IMR-90 (cell line): Measurements from ENCODE around the gene PITPNC1. TPM values are rescaled to one million over a fixed set of nuclear protein-coding genes. Genes with fewer than 3 reads are reported as not detected.

Experiments
- ATAC-seq: fragments of 200-7000 bp; cut with Tn5 transposase; 2 replicates; pipeline ENCODE4 v1.9.1; 2020; ENCODE audit warnings: low read depth, mild to moderate bottlenecking, moderate library complexity
- BruUV-seq: library from RNA; stranded (reverse); fragments of 400-500 nt; replicated peaks from 2 replicates; lab custom pipeline; 2021; lab: Mats Ljungman, UMichigan
- CTCF ChIA-PET: fragments of 300-600 bp; formaldehyde crosslinking; extraction: SDS; loops from one replicate; lab custom pipeline; 2021; ENCODE audit warnings: antibody characterized with exemption; lab: Yijun Ruan, JAX
- POLR2A ChIA-PET: fragments of 300-600 bp; sonication (Branson Sonifier 250); formaldehyde crosslinking; loops from one replicate; lab custom pipeline; 2022; ENCODE audit warnings: antibody characterized with exemption; ENCODE audit not compliant: unreplicated experiment; lab: Charles Lee
- DNase-seq: peaks from one replicate; pipeline ENCODE4 v3.0.0; 2013
- H2AFZ ChIP-seq: replicated peaks from 2 replicates; pipeline ENCODE3; 2013; ENCODE audit warnings: low read length, mild to moderate bottlenecking; ENCODE audit not compliant: poor library complexity
- H2AK5ac ChIP-seq: 2 replicates; pipeline ENCODE4 v1.6.1; 2013; ENCODE audit warnings: low read depth, low read length, inconsistent platforms
- H2AK9ac ChIP-seq: replicated peaks from 2 replicates; pipeline ENCODE3; 2013; ENCODE audit warnings: mild to moderate bottlenecking, low read depth, low read length, moderate library complexity; ENCODE audit not compliant: poor library complexity
- H2BK120ac ChIP-seq: 2 replicates; pipeline ENCODE4 v1.6.1; 2013; ENCODE audit warnings: low read depth, low read length, inconsistent platforms
- H2BK15ac ChIP-seq: 3 replicates; pipeline ENCODE4 v1.6.1; 2013; ENCODE audit warnings: low read depth, low read length, inconsistent platforms
- H2BK20ac ChIP-seq: 2 replicates; pipeline ENCODE4 v1.6.1; 2013; ENCODE audit warnings: low read depth, mild to moderate bottlenecking, inconsistent platforms, low read length, moderate library complexity
- H2BK5ac ChIP-seq: 2 replicates; pipeline ENCODE4 v1.6.1; 2013; ENCODE audit warnings: mild to moderate bottlenecking, low read depth, low read length, inconsistent platforms; ENCODE audit not compliant: poor library complexity, severe bottlenecking
- H3K14ac ChIP-seq: replicated peaks from 2 replicates; pipeline ENCODE4 v1.6.1; 2013; ENCODE audit warnings: low read depth, low read length, inconsistent platforms
- H3K18ac ChIP-seq: 2 replicates; pipeline ENCODE4 v1.6.1; 2013; ENCODE audit warnings: low read depth, low read length, control low read depth
- H3K23ac ChIP-seq: 2 replicates; pipeline ENCODE4 v1.6.1; 2013; ENCODE audit warnings: low read depth, low read length, inconsistent platforms
- H3K27ac ChIP-seq: 2 replicates; pipeline ENCODE4 v1.5.1; 2013; ENCODE audit warnings: mild to moderate bottlenecking, control low read depth, low read length; ENCODE audit not compliant: insufficient read depth
- H3K27me3 ChIP-seq: 2 replicates; pipeline ENCODE4 v1.6.1; 2013; ENCODE audit warnings: low read length; ENCODE audit not compliant: control insufficient read depth, insufficient read depth
- H3K36me3 ChIP-seq: 2 replicates; pipeline ENCODE4 v1.6.1; 2013; ENCODE audit warnings: low read length, mixed read lengths; ENCODE audit not compliant: control insufficient read depth, insufficient read depth
- H3K4ac ChIP-seq: 2 replicates; pipeline ENCODE4 v1.6.1; 2013; ENCODE audit warnings: low read depth, low read length, inconsistent platforms
- H3K4me1 ChIP-seq: 2 replicates; pipeline ENCODE4 v1.6.1; 2013; ENCODE audit warnings: low read length, mixed read lengths; ENCODE audit not compliant: control insufficient read depth, insufficient read depth
- H3K4me2 ChIP-seq: 2 replicates; pipeline ENCODE4 v1.6.1; 2013; ENCODE audit warnings: low read depth, mild to moderate bottlenecking, control low read depth, low read length, moderate library complexity
- H3K4me3 ChIP-seq: 2 replicates; pipeline ENCODE4 v1.5.1; 2013; ENCODE audit warnings: low read depth, mild to moderate bottlenecking, control low read depth, low read length, moderate library complexity; ENCODE audit not compliant: insufficient read depth
- H3K56ac ChIP-seq: 2 replicates; pipeline ENCODE4 v1.6.1; 2013; ENCODE audit warnings: low read length, inconsistent platforms; ENCODE audit not compliant: insufficient read depth; ENCODE audit errors: extremely low read depth
- H3K79me1 ChIP-seq, 2 experiments: 2 replicates each; pipeline ENCODE4 v1.6.1; 2013; ENCODE audit warnings: low read length in 2 of 2, inconsistent platforms in 1 of 2, low read depth in 1 of 2
- H3K9ac ChIP-seq: 2 replicates; pipeline ENCODE4 v1.6.1; 2013; ENCODE audit warnings: low read depth, low read length, control low read depth
- H3K9me1 ChIP-seq: 2 replicates; pipeline ENCODE4 v1.6.1; 2013; ENCODE audit warnings: low read length, inconsistent platforms; ENCODE audit not compliant: insufficient read depth
- H3K9me3 ChIP-seq: 2 replicates; pipeline ENCODE4 v1.6.1; 2013; ENCODE audit warnings: low read length; ENCODE audit not compliant: control insufficient read depth, insufficient read depth
- H4K20me1 ChIP-seq: 2 replicates; pipeline ENCODE4 v1.6.1; 2013; ENCODE audit warnings: low read length, inconsistent platforms; ENCODE audit not compliant: insufficient read depth
- H4K5ac ChIP-seq: 2 replicates; pipeline ENCODE4 v1.6.1; 2013; ENCODE audit warnings: mild to moderate bottlenecking, low read depth, low read length, control low read depth
- H4K8ac ChIP-seq, 2 experiments: 2 replicates each; pipeline ENCODE4 v1.6.1; 2013; ENCODE audit warnings: low read depth in 2 of 2, low read length in 2 of 2, control low read depth in 1 of 2, inconsistent platforms in 1 of 2
- H4K91ac ChIP-seq: 2 replicates; pipeline ENCODE4 v1.6.1; 2013; ENCODE audit warnings: low read depth, low read length, inconsistent platforms; ENCODE audit not compliant: insufficient read depth
- ELK1 ChIP-seq: fragments of 150-350 bp; IDR thresholded peaks from 2 replicates; pipeline ENCODE4 v1.6.1; 2016; ENCODE audit warnings: low read depth, mild to moderate bottlenecking, low read length, moderate library complexity, borderline replicate concordance
- FOS ChIP-seq: fragments of 150-350 bp; IDR thresholded peaks from 2 replicates; pipeline ENCODE4 v1.6.1; 2016; ENCODE audit warnings: low read depth, low read length
- MAFK ChIP-seq: IDR thresholded peaks from 2 replicates; pipeline ENCODE4 v1.6.1; 2012; ENCODE audit warnings: low read depth, low read length, improper control_type of control experiment
- NFE2L2 ChIP-seq: fragments of 150-350 bp; IDR thresholded peaks from 2 replicates; pipeline ENCODE4 v1.6.1; 2016; ENCODE audit warnings: low read depth, mild to moderate bottlenecking, low read length
- RCOR1 ChIP-seq: IDR thresholded peaks from 2 replicates; pipeline ENCODE4 v1.6.1; 2012; ENCODE audit warnings: mild to moderate bottlenecking, low read length, improper control_type of control experiment; ENCODE audit not compliant: insufficient replicate concordance
- SMC3 ChIP-seq: fragments of 150-350 bp; IDR thresholded peaks from 2 replicates; pipeline ENCODE4 v1.6.1; 2016; ENCODE audit warnings: low read depth, mild to moderate bottlenecking, antibody characterized with exemption, low read length, moderate library complexity
- WGBS, 2 experiments: methylation state at CpG; one replicate each; pipeline versions ENCODE4 v1.1.5 to v1.1.7; 2013; ENCODE audit warnings: missing lambda C conversion rate in 2 of 2; ENCODE audit not compliant: insufficient read length in 1 of 2; ENCODE audit errors: extremely low coverage in 2 of 2; 5-methylcytosine and 5-hydroxymethylcytosine counted together
- dilution Hi-C: fragments of 300-500 bp; cut with HindIII; formaldehyde crosslinking; loops from one replicate; pipeline ENCODE4 v1.14.3; 2018; ENCODE audit warnings: low sequenced_read_pairs; ENCODE audit not compliant: unreplicated experiment
- in situ Hi-C: fragments of 300-500 bp; cut with MboI; formaldehyde crosslinking; loops from 3 replicates; pipeline ENCODE4 v1.14.3; 2019; ENCODE audit warnings: low sequenced_read_pairs, inconsistent platforms, mixed read lengths
- intact Hi-C: fragments of 100-400 bp; cut with micrococcal nuclease; formaldehyde crosslinking; loops from 2 replicates; pipeline ENCODE4 v1.10.0; 2022
- polyA plus RNA-seq, 3 experiments: library from polyadenylated mRNA; depleted of rRNA; stranded (reverse); fragments of >200 nt; gene quantifications; 2 replicates each; pipeline ENCODE4 v1.2.3, GENCODE V29; 2012; ENCODE audit warnings: low replicate concordance in 1 of 3
- total RNA-seq: library from RNA; depleted of rRNA; stranded (reverse); fragments of >200 nt; gene quantifications from 2 replicates; pipeline ENCODE4 v1.2.3, GENCODE V29; 2012

Gene PITPNC1
- total and polyA plus RNA-seq, 2 of the 4 experiments (the other 2 are of a cell fraction), result 4.1 TPM

- no TSS peak for BruUV-seq
- ChIA-PET POLR2A (no interaction called here), CTCF (no interaction called here)
Measured at GRCh38 chr17:67412941-67413340, 35.9 kb downstream of the PITPNC1 start.

More at GRCh38 chr17:67412941-67413340, 35.9 kb downstream of the PITPNC1 start:
- Histone ChIP-seq H3K9ac (no peak overlapping the region), H3K36me3 (no peaks in the 10 kb centered on the region), H3K18ac (no peak overlapping the region), H2BK120ac (no peak overlapping the region), H2AK5ac (no peak overlapping the region), H3K9me1 (peaks cover 3% of the 10 kb centered on the region; the same call in 1 of the 2 replicates), H2BK20ac (no peak overlapping the region), H3K27me3 (no peaks in the 10 kb centered on the region), H3K4me1 (peaks cover 2% of the 10 kb centered on the region; the same call in 1 of the 2 replicates), H3K9me3 (no peaks in the 10 kb centered on the region), H3K4me2 (no peak overlapping the region), H2AK9ac (no peak overlapping the region), H3K27ac (no peak overlapping the region), H4K20me1 (no peaks in the 10 kb centered on the region), H2BK5ac (no peak overlapping the region), H2BK15ac (no peak overlapping the region), H3K14ac (no peak overlapping the region), H3K56ac (no peak overlapping the region), H4K91ac (no peak overlapping the region), H4K8ac (no peak overlapping the region), H3K79me1 (peaks cover 15 to 23% of the 10 kb centered on the region in 2 experiments), H3K23ac (no peak overlapping the region), H3K4ac (no peak overlapping the region), H3K4me3 (no peak overlapping the region), H4K5ac (no peak overlapping the region), H2AFZ (no peak overlapping the region)
- in situ Hi-C loops, result no loop called here
- ATAC-seq, result no peak
- TF ChIP-seq SMC3, result no peak
- TF ChIP-seq RCOR1, result no peak
- no peak for TF ChIP-seq ELK1
- no peak for TF ChIP-seq NFE2L2
- no peak for TF ChIP-seq MAFK
- TF ChIP-seq FOS, result no peak
- whole genome bisulfite sequencing, 2 experiments, result no CpG with 5 or more reads among the region's 2 CpGs
- dilution Hi-C loops, result no loop called here
- no peak for DNase-seq
- intact Hi-C loops, result no loop called here
